ENCODE data around the gene LOXL4. TPM values are rescaled to one million over a fixed set of nuclear protein-coding genes. Genes with fewer than 3 reads are reported as not detected.

LOXL4 gene
- total and polyA plus RNA-seq, 2 donors (not counting 1 experiment from before 2014, with no cell fraction given), result 0.12 TPM; not detected in 1

DNA sequence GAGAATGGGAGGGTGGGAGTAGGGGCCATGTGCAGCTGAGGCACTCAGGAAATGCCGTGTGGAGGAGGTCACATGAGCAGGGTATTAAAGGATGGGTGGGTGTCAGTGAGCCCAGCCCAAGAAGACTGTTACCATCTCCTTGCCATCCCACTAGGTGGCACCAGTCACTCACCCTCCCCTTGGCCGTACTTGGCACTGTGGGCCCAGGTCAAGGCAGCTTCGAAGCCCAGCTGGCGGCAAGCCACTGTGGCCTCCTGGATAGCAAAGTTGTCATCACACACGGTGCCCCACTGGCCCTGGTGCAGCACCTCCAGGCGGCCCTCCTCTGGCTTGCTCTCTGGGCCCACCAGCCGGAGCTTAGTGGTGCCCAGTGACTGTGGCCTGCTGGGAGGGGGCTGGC is 5.4 kb downstream of the LOXL4 start:
- Histone ChIP-seq H3K79me2 (ENCODE audit: control insufficient read depth, insufficient read depth, low read length) (no peaks in the 10 kb centered on the region), H2AFZ (ENCODE audit: insufficient read depth, low read depth, low read length, poor library complexity, severe bottlenecking) (no peak overlapping the region), H3K27ac (ENCODE audit: low read length in 2 of 2) (no peak overlapping the region), H3K27me3 (replicated peaks in 1 of 4; ENCODE audit: control extremely low read depth in 1 of 4, control insufficient read depth in 3 of 4, insufficient read depth in 4 of 4, low read length in 3 of 4) (peaks cover 0 to 5% (median under 1%) of the 10 kb centered on the region in 4 experiments), H3K4me3 (ENCODE audit: control extremely low read depth in 1 of 5, extremely low read depth in 1 of 5, insufficient read depth in 1 of 5, low read depth in 2 of 5, low read length in 4 of 5) (no peak overlapping the region), H3K9ac (ENCODE audit: low read length) (no peak overlapping the region), H3K4me1 (ENCODE audit: control insufficient read depth in 2 of 2, insufficient read depth in 2 of 2, low read length in 2 of 2) (peaks cover 1 to 2% of the 10 kb centered on the region in 2 donors), H4K20me1 (ENCODE audit: control insufficient read depth, insufficient read depth, low read length, poor library complexity, severe bottlenecking) (no peaks in the 10 kb centered on the region), H3K36me3 (replicated peaks in 1 of 2; ENCODE audit: control extremely low read depth in 1 of 2, control insufficient read depth in 1 of 2, extremely low read depth in 1 of 2, insufficient read depth in 2 of 2, low read length in 1 of 2) (no peaks in the 10 kb centered on the region), H3K9me3 (ENCODE audit: control extremely low read depth in 1 of 3, control insufficient read depth in 2 of 3, insufficient read depth in 1 of 3, low read length in 2 of 3) (peaks cover 0 to 4% (median 0%) of the 10 kb centered on the region in 3 donors), H3K4me2 (replicated peaks; ENCODE audit: low read depth, low read length, poor library complexity, severe bottlenecking) (no peak overlapping the region)
- Mint-ChIP-seq H3K27ac (no peak overlapping the region), H3K9me3 (ENCODE audit: insufficient read depth) (no peaks in the 10 kb centered on the region), H3K27me3 (peaks cover 13% of the 10 kb centered on the region), H3K4me1 (peaks cover under 1% of the 10 kb centered on the region), H3K4me3 (no peak overlapping the region)
- 92% methylated on average over 6 of the region's 7 CpGs for WGBS (ENCODE audit: insufficient coverage)
- ChIA-PET CTCF (interaction anchor here (1.5 to 1.6 kb wide), 2 partner anchors 9 to 205 kb away, joined by 3 to 4 read pairs; no protein-coding TSS in a partner anchor), POLR2A (no interaction called here)
- TF ChIP-seq, protein P1, sequence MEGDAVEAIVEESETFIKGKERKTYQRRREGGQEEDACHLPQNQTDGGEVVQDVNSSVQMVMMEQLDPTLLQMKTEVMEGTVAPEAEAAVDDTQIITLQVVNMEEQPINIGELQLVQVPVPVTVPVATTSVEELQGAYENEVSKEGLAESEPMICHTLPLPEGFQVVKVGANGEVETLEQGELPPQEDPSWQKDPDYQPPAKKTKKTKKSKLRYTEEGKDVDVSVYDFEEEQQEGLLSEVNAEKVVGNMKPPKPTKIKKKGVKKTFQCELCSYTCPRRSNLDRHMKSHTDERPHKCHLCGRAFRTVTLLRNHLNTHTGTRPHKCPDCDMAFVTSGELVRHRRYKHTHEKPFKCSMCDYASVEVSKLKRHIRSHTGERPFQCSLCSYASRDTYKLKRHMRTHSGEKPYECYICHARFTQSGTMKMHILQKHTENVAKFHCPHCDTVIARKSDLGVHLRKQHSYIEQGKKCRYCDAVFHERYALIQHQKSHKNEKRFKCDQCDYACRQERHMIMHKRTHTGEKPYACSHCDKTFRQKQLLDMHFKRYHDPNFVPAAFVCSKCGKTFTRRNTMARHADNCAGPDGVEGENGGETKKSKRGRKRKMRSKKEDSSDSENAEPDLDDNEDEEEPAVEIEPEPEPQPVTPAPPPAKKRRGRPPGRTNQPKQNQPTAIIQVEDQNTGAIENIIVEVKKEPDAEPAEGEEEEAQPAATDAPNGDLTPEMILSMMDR (IDR thresholded peaks at IDR 0.05), result no peak
- no peak for TF ChIP-seq EZH2 (IDR thresholded peaks at IDR 0.05; ENCODE audit: borderline replicate concordance, insufficient read depth, low read depth, low read length, poor library complexity, severe bottlenecking)
- intact Hi-C loops (cut with micrococcal nuclease), result no loop called here
- peak; percentile 40 for DNase-seq
- no peak for ATAC-seq (ENCODE audit: low read depth)

DNA sequence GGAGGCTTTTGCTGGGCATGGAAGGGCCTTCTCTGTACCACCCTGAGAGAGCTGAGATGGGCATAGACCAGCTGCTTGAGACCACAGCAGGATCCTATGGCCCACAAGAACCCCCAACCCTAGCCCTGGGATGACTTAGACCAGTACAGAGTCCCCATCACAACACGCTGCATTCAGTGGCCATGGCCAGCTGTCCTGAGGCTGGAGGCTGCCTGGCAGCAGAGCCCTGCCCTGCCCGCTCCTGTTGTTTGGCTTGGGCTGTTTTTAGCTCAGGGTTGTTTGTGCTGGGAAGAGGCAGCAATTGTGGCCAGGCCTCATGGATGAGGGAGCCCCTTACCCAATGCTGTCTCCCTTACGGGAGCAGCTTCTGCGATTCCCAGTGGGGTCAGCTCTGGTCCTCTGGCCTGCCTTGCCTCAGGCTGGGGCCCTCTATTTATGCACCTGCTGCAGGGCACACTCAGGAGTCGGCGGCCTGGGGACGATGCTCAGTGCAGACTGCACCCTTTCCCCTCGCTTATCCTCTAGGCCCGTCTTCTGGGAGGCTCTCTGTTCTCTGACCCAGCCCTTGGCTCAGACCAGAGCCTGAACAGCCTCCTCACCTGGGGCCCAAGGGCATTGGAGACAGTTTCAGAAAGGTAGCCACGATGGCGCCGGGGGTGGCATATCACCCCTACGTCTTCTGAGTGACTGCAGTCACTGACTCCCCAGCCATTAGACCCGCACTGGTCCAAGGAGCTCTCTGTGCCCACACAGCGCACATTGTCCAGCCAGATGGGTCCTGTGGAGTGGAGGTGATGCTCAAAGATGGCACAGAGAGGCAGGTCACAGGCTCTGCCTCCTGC is 6.3 kb downstream of the LOXL4 start:
- no peak for DNase-seq
- H4K20me1 ChIP-seq (ENCODE audit: control insufficient read depth, insufficient read depth, low read length, poor library complexity, severe bottlenecking), result no peaks in the 10 kb centered on the region
- H3K79me2 ChIP-seq (ENCODE audit: control insufficient read depth, insufficient read depth, low read length), result no peaks in the 10 kb centered on the region
- ATAC-seq (ENCODE audit: low read depth), result no peak
- H3K4me3 ChIP-seq (ENCODE audit: control extremely low read depth in 1 of 5, extremely low read depth in 1 of 5, insufficient read depth in 1 of 5, low read depth in 2 of 5, low read length in 4 of 5), result no peak overlapping the region
- H3K9me3 Mint-ChIP-seq (ENCODE audit: insufficient read depth), result no peaks in the 10 kb centered on the region
- H3K27ac ChIP-seq (ENCODE audit: low read length in 2 of 2), result no peak overlapping the region
- no peak overlapping the region for H3K9ac ChIP-seq (ENCODE audit: low read length)
- no peak overlapping the region for H3K4me3 Mint-ChIP-seq
- intact Hi-C loops (cut with micrococcal nuclease), result no loop called here
- no peaks in the 10 kb centered on the region for H3K4me1 Mint-ChIP-seq
- H3K27ac Mint-ChIP-seq, result no peak overlapping the region
- ChIA-PET CTCF (interaction anchor here (1.5 kb wide), 1 partner anchor 206 kb away, joined by 4 read pairs; no protein-coding TSS in a partner anchor), POLR2A (no interaction called here)
- H2AFZ ChIP-seq (ENCODE audit: insufficient read depth, low read depth, low read length, poor library complexity, severe bottlenecking), result no peak overlapping the region
- H3K4me2 ChIP-seq (replicated peaks; ENCODE audit: low read depth, low read length, poor library complexity, severe bottlenecking), result no peak overlapping the region
- 91% methylated on average over 13 of the region's 15 CpGs for WGBS (ENCODE audit: insufficient coverage)
- H3K27me3 ChIP-seq (replicated peaks in 1 of 4; ENCODE audit: control extremely low read depth in 1 of 4, control insufficient read depth in 3 of 4, insufficient read depth in 4 of 4, low read length in 3 of 4), result no peaks in the 10 kb centered on the region
- TF ChIP-seq EZH2 (IDR thresholded peaks at IDR 0.05; ENCODE audit: borderline replicate concordance, insufficient read depth, low read depth, low read length, poor library complexity, severe bottlenecking), result no peak
- TF ChIP-seq, protein P1 (IDR thresholded peaks at IDR 0.05), result no peak
- peaks cover 7% of the 10 kb centered on the region for H3K27me3 Mint-ChIP-seq
- H3K36me3 ChIP-seq (replicated peaks in 1 of 2; ENCODE audit: control extremely low read depth in 1 of 2, control insufficient read depth in 1 of 2, extremely low read depth in 1 of 2, insufficient read depth in 2 of 2, low read length in 1 of 2), result no peaks in the 10 kb centered on the region
- H3K4me1 ChIP-seq (ENCODE audit: control insufficient read depth in 2 of 2, insufficient read depth in 2 of 2, low read length in 2 of 2), result no peaks in the 10 kb centered on the region
- H3K9me3 ChIP-seq (ENCODE audit: control extremely low read depth in 1 of 3, control insufficient read depth in 2 of 3, insufficient read depth in 1 of 3, low read length in 2 of 3), result peaks cover 0 to 4% (median 0%) of the 10 kb centered on the region in 3 donors

Measured in B cell (primary cell).